NOMO-1 treated with DMSO at 0.1 percent for 48 hours (cell line): Measurements from ENCODE around the gene WWP2.
"Not testable (repeated sequence)": the region's sequence is repeated elsewhere in the genome, so short reads cannot be mapped to it uniquely, and the experiment has no call there.

Experiments used
- DNase-seq: peaks from one replicate; lab custom pipeline; 2025; ENCODE audit not compliant: unreplicated experiment; lab: John Stamatoyannopoulos, UW

Gene WWP2

GRCh38 chr16:69939821-69940585, 177.9 kb downstream of the WWP2 start:
- DNase-seq, result no peak

- DNase-seq, result no peak
Measured at GRCh38 chr16:69940676-69941075, 178.5 kb downstream of the WWP2 start.

- DNase-seq, result no peak
Measured at GRCh38 chr16:69941251-69942098, 179.3 kb downstream of the WWP2 start.

- DNase-seq, result no peak
Measured at GRCh38 chr16:69942099-69942491, 180.0 kb downstream of the WWP2 start.

GRCh38 chr16:69942627-69943170, 180.6 kb downstream of the WWP2 start:
- no peak for DNase-seq

- DNase-seq, result not testable (repeated sequence)
Measured at GRCh38 chr16:69943241-69944036, 181.3 kb downstream of the WWP2 start.

- DNase-seq, result not testable (repeated sequence)
Measured at GRCh38 chr16:69950411-69950810, 188.3 kb downstream of the WWP2 start.

GRCh38 chr16:69951017-69951671, 189.0 kb downstream of the WWP2 start, which contains the start of gene CLEC18A:
CLEC18A (plus strand) TSS chr16:69951334; CDS start chr16:69951367, 33 bp downstream.
- not testable (repeated sequence) for DNase-seq

- not testable (repeated sequence) for DNase-seq
Measured at GRCh38 chr16:69951672-69952031, 189.5 kb downstream of the WWP2 start.

GRCh38 chr16:69952116-69952515, 190.0 kb downstream of the WWP2 start:
- DNase-seq, result not testable (repeated sequence)

- DNase-seq, result not testable (repeated sequence)
Measured at GRCh38 chr16:69952572-69953355, 190.6 kb downstream of the WWP2 start.

- DNase-seq, result not testable (repeated sequence)
Measured at GRCh38 chr16:69954241-69954640, 192.1 kb downstream of the WWP2 start.

- not testable (repeated sequence) for DNase-seq
Measured at GRCh38 chr16:69963312-69963711, 201.2 kb downstream of the WWP2 start.

- not testable (repeated sequence) for DNase-seq
Measured at GRCh38 chr16:69964960-69965660, 203.0 kb downstream of the WWP2 start.

GRCh38 chr16:69965661-69966054, 203.5 kb downstream of the WWP2 start:
- DNase-seq, result not testable (repeated sequence)

GRCh38 chr16:69967688-69968087, 205.6 kb downstream of the WWP2 start:
- DNase-seq, result not testable (repeated sequence)

- not testable (repeated sequence) for DNase-seq
Measured at GRCh38 chr16:69968125-69968524, 206.0 kb downstream of the WWP2 start.

- not testable (repeated sequence) for DNase-seq
Measured at GRCh38 chr16:69969657-69970056, 207.5 kb downstream of the WWP2 start.

- not testable (repeated sequence) for DNase-seq
Measured at GRCh38 chr16:69972120-69972519, 210.0 kb downstream of the WWP2 start.
